ENCODE results near the gene ATP10D.
"Not testable (repeated sequence)": the region's sequence is repeated elsewhere in the genome, so short reads cannot be mapped to it uniquely, and the experiment has no call there.

The ATP10D gene

DNA sequence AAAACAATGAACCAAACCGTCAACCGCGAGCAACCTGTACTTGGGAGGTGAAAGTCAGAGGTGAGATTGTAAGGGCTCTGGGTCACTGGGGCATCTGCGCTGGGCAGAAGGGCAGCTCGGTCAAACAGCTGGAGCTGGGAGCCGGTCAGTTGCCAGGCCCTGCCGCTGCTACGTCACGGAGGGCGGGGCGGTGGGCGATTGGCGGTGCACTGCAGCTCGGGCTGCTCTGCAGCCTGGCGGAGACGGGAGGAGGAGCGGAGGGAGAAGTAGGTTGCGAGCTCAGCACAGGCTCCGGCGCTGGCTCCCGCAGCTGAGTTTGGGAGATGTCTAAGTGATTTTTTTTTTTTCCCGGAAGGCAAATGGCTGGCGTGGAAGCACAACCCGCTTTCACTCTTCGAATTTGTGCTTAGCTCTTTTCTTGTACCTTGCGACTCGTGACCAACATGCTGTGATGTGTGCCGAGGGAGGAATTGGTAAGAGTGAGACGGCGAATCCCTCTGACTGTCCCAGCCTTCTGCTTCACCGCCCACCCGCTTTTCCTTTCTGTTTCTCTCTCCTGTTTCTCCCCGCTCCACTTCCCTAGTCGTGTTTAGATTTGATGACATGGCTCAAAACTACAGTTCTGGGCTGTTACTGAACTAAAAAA is at the start of gene ATP10D:
Gene ATP10D, plus strand, starts transcription at position 229 of the 646 bp plus-strand sequence. CDS start 27,266 bp downstream, outside the sequence.
- DNase-seq: peak; percentile 82

DNA sequence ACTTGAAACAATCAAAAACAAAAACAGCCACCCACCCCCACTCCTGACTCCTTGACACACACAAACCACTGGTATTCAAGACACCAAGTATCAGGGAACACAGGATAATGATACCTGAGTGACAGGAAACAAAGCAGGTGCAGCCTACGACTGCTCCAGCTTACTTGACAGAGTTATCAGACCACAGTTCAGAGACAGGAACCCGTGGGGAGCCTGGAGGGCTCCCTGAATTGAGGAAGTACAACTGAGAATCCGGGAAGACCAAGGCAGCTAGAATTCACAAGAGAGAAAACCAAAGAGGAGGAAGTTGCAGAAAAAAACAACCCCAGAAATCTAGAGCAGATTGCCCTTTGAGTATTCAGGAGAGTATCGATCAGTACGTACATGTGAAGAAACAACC is 42.1 kb upstream of the ATP10D start:
- no peak for DNase-seq

DNA sequence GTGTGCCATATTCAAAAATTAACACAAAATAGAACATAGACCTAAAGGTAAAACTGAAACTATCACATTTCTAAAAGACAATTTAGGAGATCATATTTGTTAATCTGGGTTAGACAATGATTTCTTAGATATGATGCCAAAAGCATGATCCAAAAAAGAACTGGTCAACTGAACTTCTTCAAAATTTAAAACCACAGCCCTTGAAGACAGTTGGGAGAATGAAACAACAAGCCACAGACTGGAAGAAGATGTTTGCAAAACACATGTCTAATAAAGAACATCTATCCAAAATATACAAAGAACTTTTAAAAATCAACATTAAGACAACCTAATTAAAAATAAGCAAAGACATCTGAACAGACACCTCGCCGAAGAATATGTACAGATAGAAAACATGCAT is 41.0 kb upstream of the ATP10D start:
- no peak for DNase-seq

DNA sequence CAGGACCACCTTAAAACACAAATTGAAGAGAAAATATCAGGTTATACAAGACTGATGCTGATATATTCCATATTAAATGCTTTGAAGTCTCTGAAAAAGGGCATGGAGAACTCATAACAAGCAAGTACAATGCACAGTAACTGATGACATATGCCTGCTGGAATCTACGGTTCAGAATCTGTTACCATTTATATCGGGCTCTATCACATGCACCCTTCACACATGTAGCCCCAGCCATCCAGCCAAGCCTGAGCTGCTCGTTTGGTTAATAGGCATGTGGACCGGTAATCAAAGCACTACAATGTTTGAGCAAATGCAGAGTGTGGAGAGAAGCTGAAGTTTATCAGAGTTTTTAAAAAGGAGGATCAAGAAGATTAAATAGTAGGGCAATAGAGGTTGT is 33.4 kb upstream of the ATP10D start:
- no peak for DNase-seq

DNA sequence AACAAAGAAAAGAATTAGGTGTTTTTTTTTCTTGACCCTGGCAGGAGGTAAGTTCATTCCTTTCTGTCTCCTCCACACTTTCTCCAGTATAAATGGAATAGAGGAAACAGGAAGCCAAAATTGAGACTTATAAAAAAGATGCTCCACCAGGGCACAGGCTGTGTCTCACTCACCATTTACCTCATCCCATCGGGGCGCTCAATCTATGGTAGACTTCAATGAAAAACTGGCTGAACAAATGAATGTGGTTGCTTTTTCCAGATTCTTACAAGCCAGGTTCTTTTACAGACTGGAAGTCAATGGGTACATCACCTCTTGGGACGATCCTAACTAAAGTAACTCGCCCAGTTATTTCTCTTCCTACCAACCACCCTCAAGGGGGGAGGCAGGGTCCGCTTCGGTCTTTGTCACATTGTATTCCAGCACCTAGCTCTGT is 22.3 kb upstream of the ATP10D start:
- DNase-seq: no peak

DNA sequence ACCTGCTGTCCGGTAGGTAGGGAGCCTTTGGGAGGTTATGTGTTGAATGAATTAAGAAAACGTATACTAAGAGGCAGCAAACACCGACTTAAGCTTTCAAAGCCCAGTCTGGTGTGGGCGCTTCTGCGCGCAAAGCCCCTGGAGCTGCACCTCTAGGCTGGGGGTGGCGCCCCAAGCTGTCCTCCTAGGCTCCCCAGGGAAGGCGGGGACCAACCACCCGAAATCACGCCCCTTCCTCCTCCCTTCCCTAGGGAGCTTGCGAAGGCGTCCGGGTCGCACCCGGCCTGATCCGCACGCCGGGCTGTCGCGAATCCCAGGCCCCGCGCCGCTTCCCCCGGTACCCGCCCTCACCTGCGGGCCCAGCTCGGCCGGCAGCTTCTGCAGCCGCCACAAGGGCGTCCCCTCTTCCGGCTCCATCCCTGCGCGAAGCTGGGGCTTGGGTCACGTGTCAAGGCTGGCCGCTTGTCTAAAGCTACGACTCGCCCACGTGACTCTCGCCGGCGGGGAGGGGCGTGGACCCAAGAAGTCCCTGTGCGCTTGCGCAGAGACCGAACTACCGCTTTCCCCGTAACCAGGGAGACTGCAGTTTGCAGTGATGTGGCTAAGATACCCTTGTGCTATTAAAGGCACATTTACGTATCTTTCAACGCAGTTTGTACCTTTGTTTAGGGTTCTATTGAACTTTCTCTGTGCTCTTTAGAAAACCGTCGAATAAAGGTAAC is 21.7 kb upstream of the ATP10D start, which contains the start of gene COMMD8:
Gene COMMD8, minus strand, starts transcription at position 468 of the 722 bp plus-strand sequence. Its CDS starts 51 bp downstream, at position 417.
- peak; percentile 97 for DNase-seq

DNA sequence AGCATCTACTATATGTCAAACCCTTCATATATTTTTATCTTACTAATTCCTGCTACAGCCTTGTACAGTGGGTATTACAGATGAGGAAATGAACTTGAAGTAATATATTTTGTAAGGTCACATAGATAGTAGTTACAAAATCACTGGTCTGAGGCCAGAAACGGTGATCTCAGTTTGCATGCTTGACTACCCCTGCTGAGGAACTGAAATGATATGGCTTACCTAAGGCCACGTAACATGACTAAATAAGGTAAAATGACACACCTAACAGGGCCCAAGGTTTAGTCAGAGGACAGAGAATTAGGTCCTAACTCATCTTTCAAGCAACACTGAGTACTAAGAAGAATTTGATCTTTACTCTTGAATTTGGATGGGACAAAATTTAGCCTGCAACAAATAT is 20.1 kb upstream of the ATP10D start:
- peak; percentile 52 for DNase-seq

DNA sequence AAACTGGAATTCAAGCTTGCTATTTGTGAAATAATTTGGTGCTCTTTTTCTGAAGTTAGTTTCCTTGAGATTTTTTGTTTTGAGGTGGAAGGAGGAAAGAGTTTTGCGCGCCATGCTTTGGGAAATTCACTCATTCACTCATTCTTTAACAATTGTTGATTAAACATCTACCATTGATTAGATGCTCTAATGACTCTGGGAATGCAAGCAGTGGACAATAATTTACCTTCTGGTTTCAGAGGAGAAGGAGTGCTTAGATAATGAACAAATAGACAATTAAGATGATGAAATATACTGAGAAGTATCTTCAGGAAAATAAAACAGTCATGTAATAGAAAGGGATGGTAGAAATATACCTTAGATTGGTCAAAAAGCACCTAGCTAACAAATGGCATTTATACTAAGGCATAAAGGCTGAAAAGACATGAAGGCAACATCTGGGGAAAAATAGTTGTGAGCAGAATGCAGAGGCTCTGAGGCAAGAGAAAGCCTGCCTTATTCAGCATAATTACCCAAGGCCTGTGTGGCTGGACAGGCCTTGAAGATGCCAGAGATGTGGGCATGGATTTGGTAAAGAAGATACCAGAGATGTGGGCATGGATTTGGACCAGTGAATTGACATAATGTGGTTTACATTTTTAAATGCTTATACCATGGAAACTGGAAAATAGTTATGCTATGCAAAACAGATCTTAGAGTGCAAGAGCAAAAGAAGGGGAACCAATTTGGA is 18.9 kb upstream of the ATP10D start:
- DNase-seq: no peak

DNA sequence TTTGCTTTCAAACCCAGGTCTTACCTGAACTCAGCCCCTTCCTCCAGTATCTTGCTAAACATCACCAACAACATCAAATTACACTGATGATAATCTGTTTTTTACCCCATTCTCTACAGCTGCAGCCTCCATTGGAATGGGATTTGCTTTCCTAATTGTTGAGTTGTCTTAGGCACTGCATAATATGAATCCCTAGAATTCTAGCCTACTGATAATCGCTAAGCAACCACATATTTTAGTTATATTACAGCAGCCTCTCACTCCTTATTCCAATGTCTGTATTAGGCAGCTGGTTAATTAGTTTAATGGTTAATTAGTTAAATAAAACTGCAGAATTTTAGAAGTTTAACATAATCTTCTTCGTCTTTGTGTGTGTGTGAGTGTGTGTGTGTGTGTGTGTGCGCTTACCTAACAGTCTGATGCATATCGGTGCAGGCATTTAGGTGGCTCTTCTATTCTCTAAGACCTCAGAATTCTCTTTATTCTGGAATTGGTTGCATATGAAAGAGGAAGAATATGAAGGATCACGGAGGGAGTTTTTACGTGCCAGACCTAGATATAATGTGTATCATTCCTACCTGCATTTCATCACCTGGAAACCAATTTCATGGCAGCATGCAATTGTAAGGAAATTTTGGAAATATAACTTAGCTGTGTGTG is 16.2 kb upstream of the ATP10D start:
- DNase-seq: no peak

DNA sequence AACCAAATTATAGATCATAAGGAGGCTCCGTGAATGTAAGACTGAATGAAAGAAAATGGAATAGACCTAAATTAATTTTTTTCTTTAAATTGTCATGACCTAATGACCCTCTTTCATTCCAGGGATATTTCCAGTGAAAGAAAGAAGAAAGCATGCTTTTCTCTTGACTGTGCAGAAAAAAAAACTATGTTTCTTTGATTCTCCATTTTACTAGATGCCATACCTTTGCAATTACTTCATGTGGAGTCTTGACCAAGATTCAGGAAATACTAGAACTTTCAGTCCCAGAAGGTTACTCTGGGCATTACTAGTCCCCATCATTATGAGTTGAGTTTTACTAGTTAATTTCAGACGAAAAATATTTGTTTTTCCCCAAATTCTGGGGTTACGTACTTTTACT is 15.1 kb upstream of the ATP10D start:
- DNase-seq: no peak

DNA sequence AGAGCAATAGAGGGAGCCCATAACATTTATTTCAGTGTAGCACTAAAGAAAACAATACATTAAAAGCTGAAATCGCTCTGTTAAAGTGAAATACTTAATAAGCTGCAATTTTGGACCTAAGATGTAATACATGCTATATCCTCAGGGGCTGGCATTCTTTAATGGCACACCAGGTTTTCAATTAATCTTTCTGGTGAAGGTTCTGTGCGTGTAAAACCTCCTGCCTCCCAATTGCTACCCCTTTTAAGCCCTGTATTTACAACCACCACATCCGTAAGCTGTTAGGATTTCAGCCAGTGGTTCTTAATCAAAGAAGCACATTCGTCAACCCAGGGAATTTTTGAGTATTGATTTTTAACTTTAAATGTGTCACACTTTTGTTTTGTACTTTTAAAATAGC is 14.0 kb upstream of the ATP10D start:
- DNase-seq: no peak

DNA sequence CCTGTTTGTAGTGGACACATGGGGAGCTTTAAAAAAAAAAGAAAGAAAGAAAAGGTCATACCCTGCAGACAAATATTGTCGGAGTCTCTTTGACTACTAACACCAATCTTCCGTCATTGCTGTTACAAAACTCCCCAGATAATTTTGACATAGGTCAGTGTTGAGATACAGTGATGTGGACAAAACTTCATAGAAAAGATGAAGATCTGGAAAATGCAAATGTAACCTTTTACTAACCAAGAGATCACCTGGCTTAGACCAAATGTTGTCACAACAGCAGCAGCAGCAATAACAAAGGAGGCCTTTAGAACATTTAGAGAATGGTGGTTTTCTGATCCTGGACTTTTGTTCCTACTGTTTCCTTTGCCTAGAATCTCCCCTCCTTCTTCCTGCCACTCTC is 13.5 kb upstream of the ATP10D start:
- DNase-seq: no peak

DNA sequence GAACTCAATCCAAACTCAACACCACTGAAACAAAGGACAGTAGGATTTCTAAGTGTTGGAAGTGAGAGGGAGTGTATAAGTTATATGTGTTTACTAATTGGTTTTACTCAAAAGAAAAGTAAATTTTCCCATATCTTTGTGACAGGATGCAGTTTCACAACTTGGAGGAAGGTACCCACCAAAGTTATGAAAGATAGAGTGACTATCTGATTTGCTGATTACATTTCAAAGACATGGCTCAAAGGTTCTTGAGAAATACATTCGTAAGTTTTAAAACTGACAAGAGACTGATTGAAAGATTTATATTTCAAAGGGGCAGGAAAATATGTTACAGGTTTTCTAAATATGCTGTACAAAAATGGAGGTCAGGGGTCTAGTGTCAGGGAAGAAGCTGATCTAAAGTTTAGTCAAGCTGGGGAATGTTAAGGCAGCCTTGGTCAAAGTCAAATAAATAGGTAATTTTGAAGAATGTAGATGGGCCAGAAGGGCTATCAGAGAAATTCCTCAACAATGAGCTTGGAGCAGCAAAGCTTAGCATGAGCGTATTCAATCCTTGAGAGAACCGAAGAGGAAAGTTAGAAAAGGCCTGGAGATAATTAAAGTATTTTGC is 11.8 kb upstream of the ATP10D start:
- DNase-seq: no peak

DNA sequence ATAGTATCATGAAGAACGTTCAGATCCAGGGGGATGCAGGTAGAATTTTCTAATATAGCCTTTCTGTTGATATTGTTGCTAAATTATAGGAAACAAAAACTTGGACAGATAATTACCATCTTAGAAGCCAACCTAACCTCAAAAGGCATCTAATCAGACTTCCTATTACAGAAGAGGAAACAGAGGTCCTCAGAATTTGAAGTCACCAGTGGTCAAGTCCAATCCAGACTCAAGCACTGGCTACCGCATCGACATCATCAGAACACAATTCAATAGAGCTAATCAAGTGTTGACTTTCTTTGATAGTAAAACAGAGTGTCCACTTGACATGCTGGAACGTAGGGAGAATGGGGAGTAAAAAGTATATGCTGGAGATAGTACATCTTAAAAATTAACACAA is 10.3 kb upstream of the ATP10D start:
- no peak for DNase-seq

DNA sequence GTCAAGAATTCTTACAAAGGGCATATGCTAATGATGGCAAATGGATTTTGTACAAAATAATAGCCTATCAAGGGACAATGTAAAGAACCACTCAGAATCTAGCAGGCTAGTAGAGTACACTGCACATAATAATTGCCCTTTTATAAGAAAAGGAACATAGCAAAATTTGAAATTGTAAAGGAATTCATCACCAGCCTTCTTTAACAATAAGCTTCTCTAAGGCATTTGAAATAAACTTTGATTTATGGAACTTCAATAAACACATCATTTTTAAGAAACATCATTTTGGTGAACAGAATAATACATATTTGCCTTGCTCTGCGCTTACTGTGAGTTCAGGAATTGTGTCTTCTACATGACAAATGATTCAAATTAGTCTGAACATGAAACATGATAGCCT is 9.7 kb upstream of the ATP10D start:
- DNase-seq: no peak

DNA sequence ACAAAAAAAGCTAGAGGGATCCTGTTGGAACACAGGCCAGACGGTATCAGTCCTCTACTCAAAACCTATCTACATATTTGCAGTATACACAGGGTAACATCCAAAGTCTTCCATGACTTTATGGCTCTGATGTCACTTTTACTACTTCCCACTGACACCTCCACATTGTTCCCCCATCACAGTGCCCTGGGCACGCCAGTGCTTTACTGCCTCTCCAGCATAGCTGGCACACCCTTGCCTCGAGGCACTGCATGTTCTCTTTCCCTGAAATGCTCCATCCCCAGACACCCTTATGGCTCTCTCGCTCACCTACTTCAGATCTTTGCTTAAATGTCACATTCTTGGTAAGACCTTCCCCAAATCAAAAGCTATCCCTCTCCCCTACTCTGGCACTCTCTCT is 6.3 kb upstream of the ATP10D start:
- DNase-seq: no peak

DNA sequence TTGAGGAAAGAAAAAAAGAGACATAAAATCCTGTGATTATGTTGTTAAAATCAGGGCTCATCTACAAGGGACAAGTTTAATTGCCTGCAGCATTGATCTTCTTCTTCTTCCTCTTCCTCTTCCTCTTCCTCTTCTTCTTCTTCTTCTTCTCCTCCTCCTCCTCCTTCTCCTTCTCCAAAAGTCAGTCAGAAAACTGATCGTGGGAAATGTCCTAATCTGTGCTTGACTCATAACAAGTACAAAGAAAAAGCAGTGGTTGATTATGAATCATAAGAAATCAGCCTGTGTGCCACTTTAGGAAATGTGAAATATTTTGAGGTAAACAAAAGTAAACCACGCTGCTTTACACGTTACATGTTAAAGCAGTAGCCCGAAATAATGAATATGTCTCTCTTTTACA is 2.7 kb upstream of the ATP10D start:
- DNase-seq: no peak

DNA sequence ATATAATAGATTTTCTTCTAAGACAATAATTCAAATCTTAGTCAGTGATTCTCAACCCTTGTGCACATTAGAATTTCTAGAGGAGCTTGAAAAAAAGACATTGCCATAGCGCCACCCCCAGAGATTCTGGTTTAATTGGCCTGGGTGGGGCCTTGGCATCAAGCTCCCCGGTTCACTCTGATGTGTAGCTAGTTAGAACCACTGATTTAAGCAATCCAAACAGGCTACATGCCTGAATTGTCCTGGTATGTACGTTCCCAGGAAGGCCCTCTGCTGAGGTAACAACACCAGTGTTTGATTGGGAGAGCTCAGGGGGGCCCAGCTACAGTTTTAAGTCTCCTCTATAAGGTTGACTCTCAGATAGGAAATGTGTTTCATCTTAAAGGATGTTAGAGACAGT is 1.3 kb upstream of the ATP10D start:
- DNase-seq: no peak

DNA sequence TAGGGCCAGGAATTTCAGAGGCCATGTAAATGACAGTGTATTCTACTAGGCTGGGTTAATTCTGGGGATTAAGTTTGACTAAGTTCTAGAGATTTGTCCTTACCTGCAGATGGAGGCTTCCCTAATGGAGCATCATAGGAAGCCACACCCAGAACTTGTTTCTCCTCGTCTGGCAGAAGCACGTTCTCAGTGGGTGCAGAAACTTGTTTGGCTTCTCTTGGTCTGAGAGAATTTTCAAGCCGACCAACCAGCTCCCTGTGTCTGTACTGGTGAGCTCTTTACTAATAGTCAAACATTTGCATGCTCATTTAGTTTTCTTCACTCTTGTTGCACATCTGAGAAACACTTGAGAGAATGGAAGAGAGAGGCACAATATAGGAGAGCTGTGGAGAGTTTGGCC is 907 bp upstream of the ATP10D start:
- no peak for DNase-seq

DNA sequence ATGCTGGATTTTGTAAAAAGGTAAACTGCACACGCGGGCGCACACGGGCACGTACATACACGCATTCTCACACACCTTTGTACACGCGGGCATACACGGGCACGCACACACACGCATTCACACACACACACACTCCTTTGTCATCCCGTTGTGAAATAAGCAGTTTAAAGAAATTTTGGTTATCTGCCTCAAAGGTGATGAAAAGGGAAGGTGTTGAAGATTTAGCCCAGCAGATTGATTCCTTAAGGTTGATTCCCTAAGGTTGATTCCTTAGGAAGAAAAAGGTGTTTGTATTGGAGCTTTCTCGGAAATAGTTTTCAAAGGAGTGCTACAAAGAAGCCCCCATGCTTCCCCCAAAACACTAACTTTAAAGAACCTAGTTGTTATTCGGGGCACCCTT is 693 bp downstream of the ATP10D start:
- no peak for DNase-seq

DNA sequence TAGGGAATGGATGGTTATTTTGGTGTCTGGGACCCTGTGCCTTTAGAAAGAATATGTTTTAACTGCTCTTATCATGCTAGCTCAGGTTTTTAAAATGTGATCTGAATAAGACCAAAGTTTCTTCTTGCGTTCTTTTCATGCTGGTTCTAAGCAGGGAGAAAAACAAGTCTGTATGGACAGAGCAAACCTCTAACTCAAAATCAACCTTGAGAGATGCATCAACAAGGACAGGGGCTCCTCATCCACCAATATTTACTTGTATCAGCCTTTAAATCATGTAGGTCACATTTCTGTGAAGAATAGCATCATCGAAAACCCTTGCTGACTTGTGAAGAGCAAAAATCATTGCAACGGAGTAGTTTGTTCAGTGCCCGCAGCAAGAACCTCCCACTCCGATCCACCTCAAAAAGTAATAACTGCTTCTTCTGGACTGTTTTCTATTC is 1.2 kb downstream of the ATP10D start:
- DNase-seq: no peak

DNA sequence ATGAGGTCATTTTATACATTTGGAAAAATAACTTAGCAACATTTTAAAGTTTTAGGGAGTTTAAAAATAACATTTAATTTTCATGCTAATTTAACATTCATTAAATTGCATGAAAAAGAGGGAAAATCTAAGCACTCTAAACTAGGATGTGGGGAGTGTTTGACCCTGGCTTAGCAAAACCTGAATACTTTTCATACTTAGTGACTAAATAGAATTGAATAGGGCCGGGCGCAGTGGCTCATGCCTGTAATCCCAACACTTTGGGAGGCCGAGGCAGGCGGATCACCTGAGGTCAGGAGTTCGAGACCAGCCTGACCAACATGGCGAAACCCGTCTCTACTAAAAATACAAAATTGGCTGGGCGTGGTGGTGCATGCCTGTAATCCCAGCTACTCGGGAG is 1.7 kb downstream of the ATP10D start:
- DNase-seq: not testable (repeated sequence)

DNA sequence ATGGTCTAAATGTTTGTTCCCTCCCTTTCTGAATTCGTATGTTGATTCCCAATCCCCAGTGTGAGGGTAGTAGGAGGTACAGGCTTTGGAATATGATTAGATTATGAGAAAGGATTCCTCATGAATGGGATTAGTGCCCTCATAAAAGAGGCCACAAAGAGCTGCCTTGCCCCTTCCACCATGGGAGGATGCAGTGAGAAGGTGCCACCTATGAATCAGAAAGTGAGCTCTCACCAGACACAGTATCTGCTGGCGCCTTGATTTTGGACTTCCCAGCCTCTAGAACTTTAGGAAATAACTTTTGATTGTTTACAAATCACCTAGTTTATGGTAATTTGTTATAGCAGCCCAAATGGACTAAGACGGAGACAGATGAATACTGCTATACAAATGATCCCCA is 3.6 kb downstream of the ATP10D start:
- DNase-seq: no peak

Measured in hematopoietic multipotent progenitor cell treated with erythropoietin and hydrocortisone succinate and interleukin-3 and kit ligand, for 8 days (in vitro differentiated cells).